GM04503 (cell line): ENCODE data around the gene TARBP1.
"Not testable (repeated sequence)": the region's sequence is repeated elsewhere in the genome, so short reads cannot be mapped to it uniquely, and the experiment has no call there.

ENCODE experiments used
- DNase-seq: peaks from one replicate; pipeline ENCODE4 v3.0.0-alpha.2; 2012; ENCODE audit warnings: low read depth

TARBP1 gene

DNA sequence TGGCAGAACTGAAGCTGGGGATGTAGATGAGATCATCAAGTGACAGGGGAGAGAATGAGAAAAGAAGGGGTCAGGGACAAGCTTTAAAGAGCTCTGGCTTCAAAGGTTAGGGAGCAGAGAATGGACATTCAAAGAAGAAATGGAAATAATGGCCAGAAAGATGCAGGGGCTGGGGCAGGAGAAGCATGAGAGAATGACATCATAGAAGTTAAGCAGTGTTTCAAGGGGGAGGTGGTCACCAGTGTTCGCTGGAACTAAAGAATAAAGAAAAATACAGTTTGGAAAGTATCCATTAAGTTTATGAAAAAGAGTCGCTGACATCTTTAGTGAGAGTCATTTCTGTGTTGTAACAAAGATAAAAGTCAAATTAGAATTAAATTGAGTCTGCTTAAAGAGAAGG, 44.3 kb downstream of the TARBP1 start:
- DNase-seq: no peak

DNA sequence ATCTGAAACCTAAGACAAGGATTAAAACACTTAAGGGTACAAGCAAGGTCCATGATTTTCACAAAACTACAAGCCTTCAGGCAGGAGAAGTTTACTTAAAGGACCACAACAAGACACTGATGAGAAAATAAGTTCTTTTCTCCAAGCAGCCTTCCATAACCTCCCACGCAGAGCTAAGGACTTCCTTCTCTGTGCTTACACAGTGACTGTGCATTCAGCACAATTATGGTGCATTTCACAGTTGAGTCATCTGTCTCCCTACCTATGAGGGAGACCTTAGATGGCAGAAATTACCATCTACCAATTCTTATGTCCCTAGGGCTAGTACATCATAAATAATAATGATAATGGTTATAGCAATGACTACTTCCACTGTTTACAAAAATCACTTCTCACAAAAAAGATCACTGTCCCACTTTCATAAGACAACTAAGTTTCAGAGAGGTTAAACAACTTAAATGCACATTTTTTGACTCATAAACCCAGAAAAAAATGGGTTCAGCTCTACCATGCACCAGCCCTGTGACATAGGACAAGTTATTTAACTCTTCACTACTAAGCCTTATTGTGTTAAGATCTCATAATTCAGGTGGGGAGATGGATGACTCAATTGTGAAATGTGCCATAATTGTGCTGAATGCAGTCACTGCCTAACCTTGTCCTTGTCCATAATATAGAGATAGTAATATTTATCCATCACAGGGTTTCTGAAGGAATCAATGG, 45.3 kb downstream of the TARBP1 start:
- DNase-seq: peak; percentile 11

DNA sequence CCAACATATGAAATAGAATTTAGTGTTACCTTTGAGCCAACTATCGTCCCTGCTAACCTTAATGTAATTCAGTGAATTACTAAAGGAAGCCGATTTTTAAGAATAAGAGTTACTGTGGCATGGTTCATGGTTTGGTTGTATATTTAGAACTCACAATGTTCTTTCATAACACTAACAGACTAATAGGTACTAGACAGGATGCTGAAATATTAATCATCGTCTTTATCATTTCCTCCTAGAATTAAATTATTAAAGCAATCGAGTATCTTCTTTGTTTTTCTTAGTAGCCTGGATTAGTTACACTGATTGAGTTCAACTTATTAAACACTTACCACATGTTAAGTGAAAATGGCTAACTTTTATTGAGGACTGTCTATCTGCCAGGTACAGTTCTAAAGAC, 47.7 kb downstream of the TARBP1 start:
- DNase-seq: no peak

DNA sequence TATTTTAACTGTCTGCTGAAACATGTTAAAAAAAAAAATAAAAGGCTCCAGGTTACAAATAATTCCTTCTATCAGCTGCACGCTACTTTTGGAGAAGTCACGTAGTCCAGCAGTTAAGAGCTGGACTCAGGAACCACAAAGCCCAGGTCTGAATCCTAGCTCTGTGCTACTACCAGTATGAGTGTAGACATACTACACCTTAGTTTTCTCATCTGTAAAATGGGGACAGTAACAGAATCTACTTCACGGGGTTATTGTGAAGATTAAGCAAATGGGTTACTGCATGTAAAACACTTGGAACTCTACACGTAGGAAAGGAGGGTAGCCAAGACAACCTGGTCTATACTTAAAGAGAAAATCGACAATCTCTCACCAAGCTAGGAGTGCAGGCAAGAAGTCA, 48.3 kb downstream of the TARBP1 start:
- no peak for DNase-seq

DNA sequence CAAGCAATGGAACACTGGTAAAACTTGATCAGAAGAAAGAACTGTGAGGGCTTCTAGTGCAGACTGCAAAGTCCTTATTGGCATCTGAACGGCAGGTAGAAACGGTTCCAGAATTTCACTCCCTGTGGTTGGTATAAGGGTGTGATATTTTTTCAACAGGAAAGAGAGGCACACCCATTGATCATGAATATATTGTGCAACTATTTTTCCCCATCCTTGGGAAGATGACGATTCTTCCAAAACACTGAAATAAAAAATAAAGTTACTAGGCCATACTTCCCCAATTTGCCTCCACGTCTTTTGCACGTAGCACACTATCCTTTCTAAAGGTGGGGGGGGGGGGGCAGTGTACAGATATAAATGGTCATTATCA, 49.6 kb downstream of the TARBP1 start:
- DNase-seq: no peak

DNA sequence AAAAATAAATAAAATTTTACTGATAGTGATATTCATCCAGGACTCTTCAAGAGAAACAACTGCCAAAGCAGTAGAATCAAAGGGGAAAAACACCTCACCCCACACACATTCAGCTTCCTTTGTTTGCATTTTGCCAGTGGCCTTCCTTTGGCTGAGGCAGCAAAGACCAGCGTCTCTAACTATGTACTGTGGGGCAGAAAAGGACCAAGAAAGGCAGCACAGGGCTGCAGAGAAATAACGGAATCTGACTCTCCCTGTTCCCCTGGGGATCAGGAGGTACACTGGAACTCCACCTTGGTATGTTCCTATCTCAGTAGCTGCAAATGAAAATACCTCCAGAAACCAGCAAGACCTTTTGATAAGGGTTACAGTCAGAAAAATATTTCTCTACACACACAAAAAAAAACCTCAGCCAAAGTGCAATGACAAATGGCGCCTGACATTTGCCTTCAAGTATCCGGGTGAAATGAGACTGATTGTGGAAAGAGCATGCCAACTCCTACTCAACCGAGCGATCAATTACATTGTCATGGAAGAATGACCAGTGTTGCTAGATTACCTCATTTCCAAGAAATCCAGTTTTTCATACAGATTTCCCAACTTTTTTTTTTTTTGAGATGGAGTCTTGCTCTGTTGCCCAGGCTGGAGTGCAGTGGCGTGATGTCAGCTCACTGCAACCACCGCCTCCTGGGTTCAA, 50.9 kb downstream of the TARBP1 start:
- no peak for DNase-seq

DNA sequence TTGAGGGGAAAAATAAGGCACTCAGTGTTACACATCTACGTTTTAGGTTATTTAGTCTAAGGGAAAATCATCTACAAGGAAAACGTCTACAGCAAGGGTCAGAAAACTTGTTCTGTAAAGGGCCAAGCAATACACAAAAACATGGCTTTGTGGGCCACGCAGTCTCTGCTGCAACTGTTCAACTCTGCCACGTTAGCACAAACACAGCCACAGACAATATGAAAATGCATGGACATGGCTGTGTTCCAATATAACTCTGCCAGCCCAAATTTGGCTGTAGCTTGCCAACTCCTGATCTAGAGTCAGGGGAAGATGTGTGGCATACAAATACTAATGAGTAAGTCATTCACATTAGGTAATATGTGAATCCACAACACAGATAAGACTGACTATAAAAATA, 65.0 kb downstream of the TARBP1 start:
- DNase-seq: no peak

DNA sequence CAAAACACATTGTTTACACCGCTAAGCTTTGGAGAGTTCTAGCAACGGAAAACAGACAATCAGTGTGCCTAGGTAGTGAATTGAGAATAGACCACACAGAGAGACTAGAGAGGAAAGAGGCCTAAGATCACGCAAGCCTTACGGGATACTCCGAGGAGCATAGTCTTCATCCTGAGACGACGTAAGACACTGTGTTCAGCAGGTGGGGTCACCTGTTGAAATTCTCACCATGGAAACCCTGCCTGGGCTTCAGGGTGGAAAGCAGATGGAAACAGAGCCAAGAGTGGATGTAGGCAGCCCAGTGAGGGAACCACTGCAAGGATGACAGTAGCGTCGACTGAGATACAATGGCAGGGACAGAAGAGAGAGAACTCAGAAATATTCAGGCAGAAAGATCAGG, 65.5 kb downstream of the TARBP1 start:
- DNase-seq: no peak

DNA sequence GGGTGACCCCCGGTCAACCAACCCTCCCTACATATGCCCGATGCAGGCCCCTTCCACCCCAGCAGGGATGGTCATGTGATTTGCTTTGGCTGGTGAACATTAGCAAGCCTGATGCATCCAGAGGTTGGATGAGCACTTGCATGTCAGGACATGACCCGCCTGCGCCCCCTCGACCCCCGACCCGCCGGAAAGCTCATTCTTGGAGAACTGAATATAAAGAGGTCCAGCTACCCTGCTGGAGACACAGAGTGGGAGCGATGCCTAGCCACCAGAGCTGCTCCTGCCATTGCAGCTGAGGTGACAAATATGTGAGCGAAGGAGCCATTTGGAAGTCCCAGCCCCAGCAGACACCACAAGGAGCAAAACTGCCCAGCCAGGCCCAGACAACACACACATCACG, 66.1 kb downstream of the TARBP1 start:
- DNase-seq: no peak

DNA sequence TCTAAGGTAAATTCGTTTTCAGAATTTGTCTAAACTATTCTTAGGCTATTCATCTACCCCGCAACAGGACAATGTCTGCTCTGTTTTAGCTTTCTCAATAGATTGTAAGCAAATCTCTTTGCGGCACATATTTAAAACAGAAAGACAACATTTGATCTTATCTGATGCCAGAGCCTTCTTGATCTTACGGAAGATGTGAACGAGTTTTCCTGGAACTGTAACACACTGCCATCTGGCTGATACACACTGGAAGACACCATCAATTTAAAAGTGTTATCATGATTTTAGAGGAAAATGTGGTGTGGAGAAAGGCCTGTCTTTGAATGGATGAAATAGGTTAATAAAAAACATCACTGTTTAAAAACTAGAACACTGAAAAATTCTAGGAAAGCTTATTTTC, 69.7 kb downstream of the TARBP1 start:
- DNase-seq: no peak

DNA sequence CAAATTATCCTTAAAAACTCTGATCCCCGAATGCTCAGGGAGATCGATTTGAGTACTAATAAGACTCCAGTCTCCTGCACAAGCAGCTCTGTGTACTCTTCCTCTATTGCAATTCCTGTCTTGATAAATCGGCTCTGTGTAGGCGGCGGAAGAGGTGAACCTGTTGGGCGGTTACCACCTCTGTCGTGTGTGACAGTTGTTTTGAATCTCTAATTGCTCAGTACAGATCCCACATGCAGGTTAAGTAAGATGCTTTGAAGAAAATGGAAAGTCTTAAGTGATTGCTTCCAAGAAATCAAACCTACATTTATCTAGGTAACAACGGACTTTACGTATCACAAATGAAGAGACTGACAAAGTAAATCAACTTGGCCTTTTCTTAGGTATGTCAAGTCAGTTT, 70.2 kb downstream of the TARBP1 start:
- DNase-seq: no peak

DNA sequence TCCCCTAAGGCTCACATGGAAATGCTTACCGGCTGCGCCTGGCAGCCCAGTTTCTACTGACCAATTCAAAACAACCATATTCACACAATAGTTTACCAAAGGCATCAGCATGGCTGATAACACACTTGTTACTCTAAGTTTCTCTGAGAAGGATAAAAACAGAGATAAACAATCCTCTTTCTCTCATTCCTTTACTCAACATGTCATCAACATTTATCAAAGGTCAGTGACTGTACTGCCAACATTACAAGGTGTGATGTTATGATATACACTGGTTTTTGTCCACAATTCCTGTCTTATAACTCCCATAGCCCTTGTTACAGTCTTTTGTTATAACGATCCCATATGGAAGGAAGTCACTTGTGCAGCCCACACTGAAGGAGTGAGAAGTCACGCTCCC, 72.1 kb downstream of the TARBP1 start:
- no peak for DNase-seq

DNA sequence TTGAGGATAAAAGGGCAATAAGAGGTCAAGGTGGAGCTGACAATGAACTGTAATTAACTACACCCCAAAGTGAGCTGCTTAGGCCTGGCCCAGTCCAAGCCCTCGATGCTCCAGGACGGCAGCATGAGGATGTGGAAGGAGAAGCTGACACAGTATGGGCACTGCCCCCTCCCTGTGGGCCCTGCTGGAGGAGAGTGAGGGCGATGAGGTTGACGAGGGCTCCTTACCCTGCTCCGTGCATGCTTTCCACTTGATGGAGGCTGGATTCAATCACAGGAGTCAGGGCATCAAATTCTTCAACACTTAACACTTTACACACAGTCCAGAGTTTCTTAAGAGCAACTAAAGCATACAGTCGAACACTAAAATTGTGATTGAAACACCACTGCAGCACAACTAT, 73.3 kb downstream of the TARBP1 start:
- no peak for DNase-seq

DNA sequence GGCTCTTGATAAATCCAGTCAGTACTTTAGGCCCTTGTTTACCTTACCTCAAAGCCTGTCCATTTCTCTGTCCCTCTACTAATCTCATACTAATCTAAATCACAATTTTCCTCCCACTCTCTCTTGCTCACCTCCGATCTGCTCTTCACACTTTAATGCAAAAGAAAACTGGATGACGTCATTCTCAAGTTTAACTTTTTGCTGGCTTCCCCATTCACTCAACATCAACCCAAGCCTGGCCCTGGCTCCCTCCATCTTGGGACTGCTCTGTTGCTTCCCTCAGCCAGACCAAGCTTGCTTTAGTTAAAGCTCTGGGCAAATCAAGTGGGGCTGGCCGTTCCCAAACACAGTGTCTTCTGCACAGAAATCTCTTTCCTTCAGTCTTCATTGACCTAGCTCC, 76.0 kb downstream of the TARBP1 start:
- DNase-seq: no peak

DNA sequence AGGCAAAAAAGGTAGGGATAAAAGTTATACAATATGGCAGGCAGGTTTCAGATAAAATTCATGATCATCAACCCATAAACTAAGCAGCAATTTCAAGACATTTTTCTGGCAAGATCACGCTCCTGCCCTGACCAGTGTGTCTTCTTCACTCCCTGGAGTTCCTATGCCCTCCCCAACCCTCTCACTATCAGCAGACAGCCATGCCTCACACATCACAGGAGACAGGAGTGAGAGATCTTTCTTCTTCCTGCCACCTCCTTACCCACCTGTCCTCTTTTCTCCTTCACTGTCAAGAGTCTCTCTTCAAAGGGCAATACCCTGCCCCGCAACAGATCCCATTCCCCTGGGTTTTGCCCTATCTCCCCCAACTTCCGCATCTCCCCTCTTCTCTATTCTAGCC, 77.3 kb downstream of the TARBP1 start:
- no peak for DNase-seq

DNA sequence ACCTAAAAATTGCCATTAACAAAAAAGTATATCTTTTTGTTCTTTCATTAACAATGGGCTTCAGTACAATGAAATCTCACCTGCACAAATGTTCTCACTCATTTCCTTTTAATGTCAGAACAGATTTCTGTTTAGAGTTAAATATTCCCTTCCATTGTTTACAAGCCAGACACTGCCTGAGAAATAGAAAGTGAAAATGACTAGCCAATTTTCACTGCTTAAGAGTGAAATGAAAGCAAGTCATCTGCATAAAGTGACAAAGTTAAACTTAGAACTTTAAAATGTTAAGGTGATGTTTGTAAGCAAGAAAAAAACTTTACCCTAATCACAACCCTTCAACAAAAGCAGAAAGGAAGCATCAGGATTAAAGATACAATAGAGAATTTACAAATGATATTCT, 78.2 kb downstream of the TARBP1 start:
- no peak for DNase-seq

DNA sequence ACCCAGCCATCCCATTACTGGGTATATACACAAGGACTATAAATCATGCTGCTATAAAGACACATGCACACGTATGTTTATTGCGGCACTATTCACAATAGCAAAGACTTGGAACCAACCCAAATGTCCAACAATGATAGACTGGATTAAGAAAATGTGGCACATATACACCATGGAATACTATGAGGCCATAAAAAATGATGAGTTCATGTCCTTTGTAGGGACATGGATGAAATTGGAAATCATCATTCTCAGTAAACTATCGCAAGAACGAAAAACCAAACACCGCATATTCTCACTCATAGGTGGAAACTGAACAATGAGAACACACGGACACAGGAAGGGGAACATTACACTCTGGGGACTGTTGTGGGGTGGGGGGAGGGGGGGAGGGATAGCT, 79.5 kb downstream of the TARBP1 start:
- not testable (repeated sequence) for DNase-seq

DNA sequence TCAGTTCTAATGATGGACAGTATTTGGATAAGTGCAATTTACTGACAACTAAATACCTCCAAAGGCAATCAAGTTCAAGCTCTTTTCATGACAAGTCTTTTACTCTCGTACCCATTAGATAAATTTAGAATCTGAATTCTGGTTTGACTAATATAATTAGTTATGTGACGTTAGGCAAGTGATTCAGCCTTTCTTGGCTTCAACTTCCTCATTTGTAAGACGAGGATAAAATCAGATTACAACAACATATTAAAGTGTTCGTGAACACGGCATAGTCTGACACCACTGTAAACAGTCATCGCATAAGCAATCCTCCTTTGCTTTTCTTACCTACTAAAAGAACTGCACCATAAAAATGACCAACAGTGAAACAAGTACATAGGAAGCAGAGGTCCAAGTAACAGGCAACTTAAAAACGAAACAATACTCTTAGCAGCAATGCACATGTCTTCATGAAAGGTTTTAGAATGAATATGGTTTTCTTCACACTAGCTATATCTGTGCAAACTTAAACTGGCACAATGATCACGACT, 80.1 kb downstream of the TARBP1 start:
- DNase-seq: no peak

DNA sequence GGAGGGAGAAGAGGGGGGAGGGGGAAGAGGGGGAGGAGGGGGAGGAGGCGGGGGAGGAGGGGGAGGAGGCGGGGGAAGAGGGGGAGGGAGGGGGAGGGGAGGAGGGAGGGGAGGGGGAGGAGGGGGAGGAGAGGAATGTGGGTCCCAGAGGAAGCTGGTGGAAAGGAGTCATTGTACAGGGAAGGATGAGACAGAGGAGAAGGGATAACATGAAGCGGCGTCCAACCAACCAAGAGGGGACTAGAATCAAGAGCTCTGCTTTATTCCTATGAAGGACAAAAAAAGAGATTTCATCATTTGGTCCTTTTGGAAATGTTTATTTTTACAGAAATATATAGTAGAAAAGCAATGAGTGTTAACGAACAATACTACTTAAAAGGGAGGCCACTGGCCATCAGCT, 81.2 kb downstream of the TARBP1 start:
- no peak for DNase-seq

DNA sequence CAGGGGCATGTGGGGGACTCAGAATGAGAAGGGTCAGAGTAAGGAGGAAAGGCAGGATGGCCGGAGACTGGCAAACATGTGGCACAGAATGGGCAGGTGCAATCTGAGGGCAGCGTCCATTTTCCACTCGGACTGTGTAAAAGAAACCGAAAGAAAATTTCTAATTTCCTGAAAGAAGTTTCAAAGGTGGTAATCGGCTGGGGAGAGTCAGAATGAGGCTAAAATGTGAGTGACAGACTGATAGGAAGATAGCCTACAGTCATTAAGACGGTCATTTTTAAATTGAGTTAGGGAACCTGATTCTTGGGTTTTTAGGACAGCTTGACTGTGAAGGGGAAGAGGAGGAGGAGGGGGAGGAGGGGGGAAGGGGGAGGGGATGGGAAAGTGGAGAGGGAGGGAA, 82.1 kb downstream of the TARBP1 start:
- DNase-seq: no peak

DNA sequence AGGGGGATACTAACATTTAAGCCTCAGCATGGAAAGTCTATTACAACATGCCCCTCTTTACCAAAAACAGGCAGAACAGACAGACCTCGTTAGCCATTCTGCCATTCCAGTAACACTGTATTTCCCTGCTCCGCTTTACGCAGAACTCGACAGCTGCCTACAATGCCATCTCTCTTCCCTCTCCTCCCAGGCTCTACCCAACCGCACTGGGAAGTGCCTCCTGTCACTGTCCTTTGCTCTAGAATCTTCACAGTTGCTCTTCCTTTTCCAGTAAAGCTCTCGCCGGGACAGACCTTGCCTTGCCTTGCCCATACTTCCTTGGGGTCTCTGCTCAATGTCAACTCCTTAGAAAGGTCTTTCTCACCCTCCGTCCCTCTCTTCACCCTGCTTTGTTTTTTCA, 82.9 kb downstream of the TARBP1 start:
- no peak for DNase-seq

DNA sequence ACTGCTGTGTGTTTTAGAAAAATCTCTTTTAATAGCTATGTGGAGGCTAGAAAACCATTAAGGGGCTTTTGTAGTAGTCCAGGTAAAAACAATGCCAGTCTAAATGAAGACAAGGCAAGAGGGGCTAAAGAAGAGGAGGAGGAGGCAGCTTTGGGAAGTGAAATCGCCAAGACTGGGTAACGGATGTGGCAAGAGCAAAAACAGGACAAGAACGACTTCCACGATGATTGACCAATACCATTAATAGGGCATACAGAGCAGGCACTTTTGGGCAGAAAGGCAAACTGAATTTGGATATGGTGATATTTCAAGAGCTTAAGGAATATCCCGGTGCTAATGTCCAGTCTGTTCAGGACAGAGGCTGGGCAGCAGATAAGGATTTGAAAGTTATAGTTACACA, 83.7 kb downstream of the TARBP1 start:
- DNase-seq: no peak

DNA sequence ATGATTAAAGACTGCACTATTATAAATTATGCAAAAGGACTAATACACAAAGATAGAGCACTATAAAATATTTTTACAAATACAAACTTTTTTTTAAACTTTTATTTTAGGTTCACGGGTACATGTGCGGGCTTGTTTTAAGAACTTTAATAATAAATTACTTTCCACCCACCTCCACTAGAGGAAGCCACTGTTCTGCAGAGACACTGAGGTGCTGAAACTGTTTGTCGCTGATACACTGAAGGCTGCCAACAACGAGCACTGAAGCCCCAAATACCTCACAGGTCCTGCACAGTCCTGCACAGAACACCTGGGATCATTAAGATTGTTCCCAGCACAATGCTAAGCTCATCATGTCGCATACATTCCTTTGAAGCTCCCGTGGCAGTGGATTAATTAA, 85.8 kb downstream of the TARBP1 start:
- no peak for DNase-seq

DNA sequence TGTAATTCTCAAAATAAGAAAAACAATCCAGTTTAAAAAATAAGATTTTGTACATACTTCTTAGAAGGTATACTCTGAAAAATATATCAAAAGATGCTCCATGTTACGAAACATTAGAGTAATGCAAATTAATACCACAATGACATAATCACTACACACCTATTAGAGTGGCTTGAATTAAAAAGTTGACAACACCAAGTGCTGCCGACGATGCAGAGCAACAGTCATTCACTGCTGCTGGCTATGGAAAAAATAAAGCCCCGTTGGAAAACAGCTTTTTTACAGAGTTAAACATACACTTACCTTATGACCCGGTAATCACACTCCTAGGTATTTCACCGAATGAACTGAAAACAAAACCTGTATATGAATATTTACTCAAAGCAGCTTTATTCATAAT, 90.9 kb downstream of the TARBP1 start:
- no peak for DNase-seq
